Neural cell (in vitro differentiated cells): ENCODE measurements around the gene JMY.

Experiments used
- EZH2 ChIP-seq: fragments of 200-600, 300-800 bp; shearing (Covaris generic), sonication (generic); IDR thresholded peaks from 2 replicates; pipeline ENCODE4 v1.6.1; 2014; ENCODE audit warnings: antibody characterized with exemption, low read length, borderline replicate concordance, mild to moderate bottlenecking; ENCODE audit not compliant: insufficient read depth, poor library complexity, severe bottlenecking
- POLR2AphosphoS5 ChIP-seq: IDR thresholded peaks from 2 replicates; pipeline ENCODE4 v1.6.1; 2012
- TAF1 ChIP-seq: IDR thresholded peaks from 2 replicates; pipeline ENCODE4 v1.6.1; 2012; ENCODE audit warnings: low read depth
- TF ChIP-seq, protein P1 (sequence below): fragments of 450-650 bp; IDR thresholded peaks from 2 replicates; pipeline ENCODE4 v1.5.1; 2014; ENCODE audit warnings: antibody characterized with exemption, mild to moderate bottlenecking, moderate library complexity; ENCODE audit not compliant: poor library complexity, severe bottlenecking
- TF ChIP-seq, protein P2 (sequence below): IDR thresholded peaks from 2 replicates; pipeline ENCODE4 v1.6.1; 2012; ENCODE audit warnings: borderline replicate concordance

DNA sequence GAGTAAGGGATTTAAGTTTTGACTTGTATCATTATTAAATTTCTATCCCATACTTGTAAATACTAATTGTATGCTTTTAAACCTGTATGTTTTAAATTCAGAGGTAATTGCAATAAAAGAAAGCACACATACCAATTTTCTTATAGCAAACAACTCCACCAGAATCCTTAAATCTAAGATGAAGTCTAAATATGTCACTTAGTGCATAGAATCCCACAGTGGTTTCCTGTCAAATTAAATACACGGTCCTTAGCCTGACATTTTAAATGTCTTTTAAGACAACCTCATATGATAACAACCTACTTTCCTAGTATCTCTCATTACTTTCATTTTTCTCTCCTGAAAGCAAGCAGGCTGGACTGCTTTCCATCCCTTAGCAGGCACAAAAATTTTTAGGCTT, 52.0 kb downstream of the JMY start:
- TF ChIP-seq, protein P1, sequence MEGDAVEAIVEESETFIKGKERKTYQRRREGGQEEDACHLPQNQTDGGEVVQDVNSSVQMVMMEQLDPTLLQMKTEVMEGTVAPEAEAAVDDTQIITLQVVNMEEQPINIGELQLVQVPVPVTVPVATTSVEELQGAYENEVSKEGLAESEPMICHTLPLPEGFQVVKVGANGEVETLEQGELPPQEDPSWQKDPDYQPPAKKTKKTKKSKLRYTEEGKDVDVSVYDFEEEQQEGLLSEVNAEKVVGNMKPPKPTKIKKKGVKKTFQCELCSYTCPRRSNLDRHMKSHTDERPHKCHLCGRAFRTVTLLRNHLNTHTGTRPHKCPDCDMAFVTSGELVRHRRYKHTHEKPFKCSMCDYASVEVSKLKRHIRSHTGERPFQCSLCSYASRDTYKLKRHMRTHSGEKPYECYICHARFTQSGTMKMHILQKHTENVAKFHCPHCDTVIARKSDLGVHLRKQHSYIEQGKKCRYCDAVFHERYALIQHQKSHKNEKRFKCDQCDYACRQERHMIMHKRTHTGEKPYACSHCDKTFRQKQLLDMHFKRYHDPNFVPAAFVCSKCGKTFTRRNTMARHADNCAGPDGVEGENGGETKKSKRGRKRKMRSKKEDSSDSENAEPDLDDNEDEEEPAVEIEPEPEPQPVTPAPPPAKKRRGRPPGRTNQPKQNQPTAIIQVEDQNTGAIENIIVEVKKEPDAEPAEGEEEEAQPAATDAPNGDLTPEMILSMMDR: no peak
- no peak for TF ChIP-seq TAF1
- TF ChIP-seq POLR2AphosphoS5: peak; percentile 61
- TF ChIP-seq, protein P2, sequence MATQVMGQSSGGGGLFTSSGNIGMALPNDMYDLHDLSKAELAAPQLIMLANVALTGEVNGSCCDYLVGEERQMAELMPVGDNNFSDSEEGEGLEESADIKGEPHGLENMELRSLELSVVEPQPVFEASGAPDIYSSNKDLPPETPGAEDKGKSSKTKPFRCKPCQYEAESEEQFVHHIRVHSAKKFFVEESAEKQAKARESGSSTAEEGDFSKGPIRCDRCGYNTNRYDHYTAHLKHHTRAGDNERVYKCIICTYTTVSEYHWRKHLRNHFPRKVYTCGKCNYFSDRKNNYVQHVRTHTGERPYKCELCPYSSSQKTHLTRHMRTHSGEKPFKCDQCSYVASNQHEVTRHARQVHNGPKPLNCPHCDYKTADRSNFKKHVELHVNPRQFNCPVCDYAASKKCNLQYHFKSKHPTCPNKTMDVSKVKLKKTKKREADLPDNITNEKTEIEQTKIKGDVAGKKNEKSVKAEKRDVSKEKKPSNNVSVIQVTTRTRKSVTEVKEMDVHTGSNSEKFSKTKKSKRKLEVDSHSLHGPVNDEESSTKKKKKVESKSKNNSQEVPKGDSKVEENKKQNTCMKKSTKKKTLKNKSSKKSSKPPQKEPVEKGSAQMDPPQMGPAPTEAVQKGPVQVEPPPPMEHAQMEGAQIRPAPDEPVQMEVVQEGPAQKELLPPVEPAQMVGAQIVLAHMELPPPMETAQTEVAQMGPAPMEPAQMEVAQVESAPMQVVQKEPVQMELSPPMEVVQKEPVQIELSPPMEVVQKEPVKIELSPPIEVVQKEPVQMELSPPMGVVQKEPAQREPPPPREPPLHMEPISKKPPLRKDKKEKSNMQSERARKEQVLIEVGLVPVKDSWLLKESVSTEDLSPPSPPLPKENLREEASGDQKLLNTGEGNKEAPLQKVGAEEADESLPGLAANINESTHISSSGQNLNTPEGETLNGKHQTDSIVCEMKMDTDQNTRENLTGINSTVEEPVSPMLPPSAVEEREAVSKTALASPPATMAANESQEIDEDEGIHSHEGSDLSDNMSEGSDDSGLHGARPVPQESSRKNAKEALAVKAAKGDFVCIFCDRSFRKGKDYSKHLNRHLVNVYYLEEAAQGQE: no peak
- TF ChIP-seq EZH2: no peak
